GM12874 (cell line): ENCODE results near the gene REPIN1.

Source experiments
- TF ChIP-seq, protein P1 (sequence below): IDR thresholded peaks from 2 replicates; pipeline ENCODE4 v1.5.1; 2011; ENCODE audit warnings: low read depth, mild to moderate bottlenecking, control low read depth, low read length, moderate library complexity; ENCODE audit not compliant: insufficient read depth

Gene REPIN1

DNA sequence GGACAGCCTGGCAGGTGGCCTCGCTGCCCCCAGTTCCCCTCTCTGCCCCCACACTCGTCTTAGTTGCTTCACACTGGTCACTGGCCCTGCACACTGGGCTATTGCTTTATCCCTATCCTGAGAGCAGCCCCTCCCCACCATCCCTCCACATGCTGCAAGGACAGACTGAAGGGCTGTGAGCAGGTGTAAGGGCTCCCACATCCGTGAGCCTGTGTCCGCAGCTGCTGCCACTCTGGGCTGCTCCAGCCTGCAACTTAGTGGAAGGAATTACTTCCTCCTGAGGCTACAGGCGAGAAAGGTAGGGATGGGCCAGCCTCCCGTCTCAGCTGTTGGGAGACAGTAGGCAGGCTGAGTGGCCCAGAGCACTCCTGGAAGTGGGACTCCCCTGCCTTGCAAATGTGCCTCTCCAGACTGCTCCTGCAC is 31.0 kb upstream of the REPIN1 start:
- TF ChIP-seq, protein P1, sequence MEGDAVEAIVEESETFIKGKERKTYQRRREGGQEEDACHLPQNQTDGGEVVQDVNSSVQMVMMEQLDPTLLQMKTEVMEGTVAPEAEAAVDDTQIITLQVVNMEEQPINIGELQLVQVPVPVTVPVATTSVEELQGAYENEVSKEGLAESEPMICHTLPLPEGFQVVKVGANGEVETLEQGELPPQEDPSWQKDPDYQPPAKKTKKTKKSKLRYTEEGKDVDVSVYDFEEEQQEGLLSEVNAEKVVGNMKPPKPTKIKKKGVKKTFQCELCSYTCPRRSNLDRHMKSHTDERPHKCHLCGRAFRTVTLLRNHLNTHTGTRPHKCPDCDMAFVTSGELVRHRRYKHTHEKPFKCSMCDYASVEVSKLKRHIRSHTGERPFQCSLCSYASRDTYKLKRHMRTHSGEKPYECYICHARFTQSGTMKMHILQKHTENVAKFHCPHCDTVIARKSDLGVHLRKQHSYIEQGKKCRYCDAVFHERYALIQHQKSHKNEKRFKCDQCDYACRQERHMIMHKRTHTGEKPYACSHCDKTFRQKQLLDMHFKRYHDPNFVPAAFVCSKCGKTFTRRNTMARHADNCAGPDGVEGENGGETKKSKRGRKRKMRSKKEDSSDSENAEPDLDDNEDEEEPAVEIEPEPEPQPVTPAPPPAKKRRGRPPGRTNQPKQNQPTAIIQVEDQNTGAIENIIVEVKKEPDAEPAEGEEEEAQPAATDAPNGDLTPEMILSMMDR, result no peak

DNA sequence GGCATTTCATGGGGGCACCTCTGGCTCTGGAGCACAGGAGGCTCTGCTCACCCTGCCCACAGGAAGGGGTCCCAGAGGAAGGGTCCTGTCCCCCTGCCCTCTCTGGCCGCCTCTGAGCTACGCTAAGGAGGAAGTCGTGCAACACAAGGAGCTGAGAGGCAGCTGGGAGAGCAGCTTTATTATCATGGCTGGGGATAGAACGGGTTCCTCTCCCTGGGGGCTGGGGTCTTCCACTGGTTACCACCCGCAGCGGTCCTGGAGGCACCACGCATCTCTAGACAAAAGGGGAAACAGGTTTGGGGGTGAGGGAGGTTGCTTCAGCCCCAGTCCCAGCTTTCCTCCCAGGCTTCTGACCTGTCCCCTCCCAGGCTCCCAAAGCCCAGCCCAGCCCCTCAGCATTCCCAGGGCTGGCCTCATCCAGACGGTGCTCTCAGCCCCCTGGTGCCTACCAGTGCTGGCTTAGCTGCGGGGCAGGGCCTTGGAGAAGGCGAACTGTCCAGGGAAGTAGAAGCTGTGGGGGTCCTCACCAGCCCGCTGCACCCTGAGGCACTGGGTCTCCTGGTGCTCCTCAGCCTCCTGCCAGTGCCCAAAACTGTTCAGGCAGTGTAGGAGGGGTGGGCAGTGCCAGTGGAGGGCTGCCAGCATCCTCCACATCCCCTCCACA is 30.3 kb upstream of the REPIN1 start:
- TF ChIP-seq, protein P1, result no peak

DNA sequence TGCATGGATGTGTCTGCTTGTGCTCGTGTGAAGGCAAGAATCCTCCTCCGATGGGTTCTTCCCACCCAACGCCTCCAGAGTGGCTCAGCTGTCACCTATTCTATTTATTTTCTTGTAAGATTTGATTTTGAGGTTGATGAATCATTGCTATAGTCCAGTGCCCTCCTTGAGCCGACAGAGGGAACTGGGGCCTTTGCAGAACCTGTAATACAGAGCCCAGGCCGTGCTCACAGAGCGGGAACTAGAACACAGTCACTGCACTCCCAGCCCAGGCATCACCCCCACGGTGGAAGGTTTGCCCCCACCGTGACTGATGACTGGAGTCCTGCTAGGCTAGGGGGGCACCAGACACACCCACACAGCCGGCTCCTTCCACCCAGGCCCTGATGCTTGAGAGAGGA is 29.2 kb upstream of the REPIN1 start:
- TF ChIP-seq, protein P1, result no peak

DNA sequence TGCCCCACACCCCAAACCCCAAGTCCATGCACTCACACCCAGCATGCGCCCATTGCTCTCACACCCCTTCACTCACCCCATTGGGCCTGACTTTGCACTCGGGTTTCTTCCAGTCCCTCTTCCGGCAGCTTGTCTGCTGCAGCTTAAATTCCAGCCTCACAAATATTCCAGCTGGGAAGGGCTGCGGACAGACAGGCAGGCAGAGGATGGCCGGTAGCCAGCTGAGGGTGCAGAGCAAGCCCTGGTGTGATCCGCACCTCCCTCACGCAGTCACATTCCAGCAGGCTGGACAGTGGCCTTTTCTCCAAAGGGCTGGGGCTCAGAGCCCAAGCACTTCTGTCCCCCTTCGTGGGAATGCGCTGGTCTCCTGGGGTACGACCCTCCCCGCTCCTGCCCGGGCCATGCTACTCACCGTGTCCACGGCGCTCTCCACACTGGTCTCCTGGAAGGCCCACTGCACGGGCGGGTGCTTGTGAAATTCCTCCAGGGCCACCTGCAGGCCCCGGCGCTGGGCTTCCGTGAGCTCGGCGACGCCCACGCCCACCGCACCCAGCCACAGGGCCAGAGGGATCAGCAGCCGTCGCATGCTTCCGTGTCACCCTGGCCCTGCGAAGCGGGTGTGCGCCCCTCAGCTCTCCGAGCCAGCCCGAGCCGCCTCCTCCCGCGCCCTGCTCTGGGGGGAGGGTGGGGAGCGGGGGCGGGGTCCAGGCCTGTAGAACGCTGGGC is 28.4 kb upstream of the REPIN1 start:
- TF ChIP-seq, protein P1, result no peak

DNA sequence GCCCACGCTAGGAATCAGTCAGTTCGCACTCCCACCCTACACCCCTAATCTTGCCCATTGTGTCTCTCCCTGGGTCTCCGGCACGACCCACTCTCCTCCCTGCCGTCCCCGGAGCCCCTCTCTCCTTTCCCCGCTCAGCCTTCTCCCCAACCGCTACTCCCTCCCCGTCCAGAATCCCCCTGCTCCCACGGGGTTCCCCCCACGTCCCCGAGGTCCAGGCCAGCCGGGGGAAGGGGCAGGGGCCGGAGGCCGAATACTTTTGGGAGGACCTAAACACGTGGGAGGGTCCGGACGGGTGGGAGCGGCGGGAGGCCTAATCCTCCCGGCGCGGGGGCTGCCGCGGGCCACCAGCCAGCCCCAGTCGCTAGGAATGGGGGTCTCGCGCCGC is 27.8 kb upstream of the REPIN1 start:
- TF ChIP-seq, protein P1, result no peak

DNA sequence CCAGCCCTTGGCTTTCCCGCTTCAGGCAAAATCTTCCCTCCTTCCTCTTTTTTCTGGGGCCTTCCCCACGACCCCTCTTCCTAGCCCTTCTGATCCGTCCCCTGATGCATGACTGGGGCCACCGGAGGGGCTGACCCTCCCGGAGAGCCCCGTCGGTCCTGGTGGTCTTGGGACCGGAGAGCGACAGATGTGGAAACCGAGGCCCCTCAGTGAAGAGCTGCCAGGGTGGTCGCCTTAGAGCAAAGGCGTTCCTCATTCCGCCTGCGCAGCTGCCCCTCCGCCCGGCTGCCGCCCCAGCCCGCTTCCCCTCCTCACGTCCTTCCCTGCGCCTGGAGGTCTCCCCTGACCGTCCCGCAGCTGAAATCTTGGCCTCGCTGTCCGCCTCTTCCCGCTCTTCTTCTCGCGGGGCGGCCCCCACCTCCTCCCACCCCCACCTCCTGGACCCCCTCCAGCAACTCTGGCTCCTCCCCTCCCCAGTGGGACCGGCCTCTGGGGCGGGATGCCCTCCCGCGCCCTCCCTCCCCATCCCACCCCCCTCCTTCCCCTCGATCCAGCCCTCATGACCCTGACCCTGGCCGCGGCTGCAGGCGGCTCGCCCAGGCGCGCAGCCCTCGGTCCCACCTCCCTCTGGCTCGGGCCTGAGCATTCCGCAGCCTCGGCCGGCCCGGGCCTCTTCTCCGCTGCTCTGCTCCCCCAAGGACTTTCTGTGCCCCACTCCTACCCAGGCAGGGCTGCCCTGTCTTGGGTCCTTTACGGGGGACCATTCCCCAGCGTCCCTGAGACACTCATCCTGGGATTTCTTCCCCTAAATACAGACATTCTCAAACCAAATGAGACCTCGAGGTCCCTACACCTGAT is 27.1 kb upstream of the REPIN1 start, which contains the start of gene RARRES2:
Gene RARRES2 (minus strand): TSS at position 367 of the 858 bp plus-strand sequence. CDS start 1,020 bp downstream, outside the sequence.
- TF ChIP-seq, protein P1, result no peak

DNA sequence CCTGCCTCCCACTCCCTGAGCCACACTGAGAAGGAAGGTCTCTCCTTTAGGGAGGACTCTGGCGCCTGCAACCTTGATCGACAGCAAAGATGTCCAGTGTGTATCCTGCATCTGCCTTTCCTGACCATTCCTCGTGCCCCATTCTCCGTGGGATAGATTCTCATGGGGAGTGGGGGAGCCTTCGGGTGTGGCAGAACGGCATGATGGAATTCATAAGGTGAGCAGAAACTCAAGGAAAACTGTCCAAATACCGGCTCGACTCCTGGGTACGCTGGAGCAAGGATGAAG is 26.6 kb upstream of the REPIN1 start:
- TF ChIP-seq, protein P1, result no peak
